H9 (cell line): ENCODE data around the gene ILK. TPM values are rescaled to one million over a fixed set of nuclear protein-coding genes. Genes with fewer than 3 reads are reported as not detected.

Experiments
- DNase-seq: peaks from one replicate; pipeline ENCODE4 v3.0.0-alpha.2; 2017
- H2AFZ ChIP-seq: one replicate; pipeline ENCODE4 v1.6.1; 2013; ENCODE audit warnings: mild to moderate bottlenecking, low read length, control low read depth, moderate library complexity
- H2AK5ac ChIP-seq: 2 replicates; pipeline ENCODE4 v1.6.1; 2013; ENCODE audit warnings: low read length, control low read depth, mixed read lengths; ENCODE audit not compliant: insufficient read length
- H2BK120ac ChIP-seq: one replicate; pipeline ENCODE4 v1.6.1; 2013; ENCODE audit warnings: low read depth, mild to moderate bottlenecking, low read length, control low read depth, inconsistent platforms; ENCODE audit not compliant: poor library complexity, severe bottlenecking
- H2BK12ac ChIP-seq: 2 replicates; pipeline ENCODE4 v1.6.1; 2013; ENCODE audit warnings: low read length, control low read depth, mixed read lengths, low read depth; ENCODE audit not compliant: insufficient read length
- H2BK15ac ChIP-seq: 2 replicates; pipeline ENCODE4 v1.6.1; 2013; ENCODE audit warnings: low read depth, low read length, control low read depth
- H2BK20ac ChIP-seq: one replicate; pipeline ENCODE4 v1.6.1; 2013; ENCODE audit warnings: low read depth, mild to moderate bottlenecking, low read length, control low read depth, inconsistent platforms; ENCODE audit not compliant: poor library complexity, severe bottlenecking
- H2BK5ac ChIP-seq: 2 replicates; pipeline ENCODE4 v1.6.1; 2013; ENCODE audit warnings: low read length, control low read depth, mixed read lengths; ENCODE audit not compliant: insufficient read length
- H3K14ac ChIP-seq: 2 replicates; pipeline ENCODE4 v1.6.1; 2013; ENCODE audit warnings: low read length, control low read depth; ENCODE audit not compliant: insufficient read depth
- H3K18ac ChIP-seq: 2 replicates; pipeline ENCODE4 v1.6.1; 2013; ENCODE audit warnings: low read depth, mild to moderate bottlenecking, mixed read lengths, low read length, control low read depth; ENCODE audit not compliant: insufficient read length
- H3K23ac ChIP-seq: 2 replicates; pipeline ENCODE4 v1.6.1; 2013; ENCODE audit warnings: low read length, control low read depth, mixed read lengths, low read depth; ENCODE audit not compliant: insufficient read length
- H3K23me2 ChIP-seq: 2 replicates; pipeline ENCODE4 v1.6.1; 2013; ENCODE audit warnings: low read depth, mild to moderate bottlenecking, mixed read lengths, low read length, control low read depth; ENCODE audit not compliant: insufficient read length, poor library complexity, severe bottlenecking
- H3K27ac ChIP-seq: 2 replicates; pipeline ENCODE4 v1.5.1; 2013; ENCODE audit warnings: low read length, control low read depth, mixed read lengths, low read depth; ENCODE audit not compliant: insufficient read length
- H3K27me3 ChIP-seq: 2 replicates; pipeline ENCODE4 v1.6.1; 2013; ENCODE audit warnings: low read length, control low read depth, inconsistent platforms; ENCODE audit not compliant: insufficient read depth
- H3K4ac ChIP-seq: 2 replicates; pipeline ENCODE4 v1.6.1; 2013; ENCODE audit warnings: low read depth, mild to moderate bottlenecking, control low read depth, inconsistent platforms, low read length, moderate library complexity
- H3K4me1 ChIP-seq: 2 replicates; pipeline ENCODE4 v1.6.1; 2013; ENCODE audit warnings: low read length, control low read depth, inconsistent platforms; ENCODE audit not compliant: insufficient read depth
- H3K4me2 ChIP-seq: 2 replicates; pipeline ENCODE4 v1.6.1; 2013; ENCODE audit warnings: low read length, control low read depth, mixed read lengths; ENCODE audit not compliant: insufficient read length, insufficient read depth
- H3K56ac ChIP-seq: 2 replicates; pipeline ENCODE4 v1.6.1; 2013; ENCODE audit warnings: low read depth, mild to moderate bottlenecking, mixed read lengths, low read length, control low read depth; ENCODE audit not compliant: insufficient read length
- H3K79me1 ChIP-seq: 2 replicates; pipeline ENCODE4 v1.6.1; 2013; ENCODE audit warnings: low read depth, mild to moderate bottlenecking, moderate library complexity, low read length, control low read depth, inconsistent platforms; ENCODE audit not compliant: insufficient read depth, poor library complexity, severe bottlenecking
- H3K79me2 ChIP-seq: 2 replicates; pipeline ENCODE4 v1.6.1; 2013; ENCODE audit warnings: low read length, control low read depth, inconsistent platforms; ENCODE audit not compliant: insufficient read depth
- H3K9ac ChIP-seq: 2 replicates; pipeline ENCODE4 v1.6.1; 2013; ENCODE audit warnings: low read length, control low read depth, mixed read lengths; ENCODE audit not compliant: insufficient read length; ENCODE audit errors: extremely low read depth
- H3K9me3 ChIP-seq: one replicate; pipeline ENCODE4 v1.6.1; 2013; ENCODE audit warnings: low read depth, low read length, inconsistent platforms; ENCODE audit not compliant: control insufficient read depth
- H3T11ph ChIP-seq: one replicate; pipeline ENCODE4 v1.6.1; 2013; ENCODE audit warnings: mild to moderate bottlenecking, low read length, control low read depth, inconsistent platforms
- H4K20me1 ChIP-seq: one replicate; pipeline ENCODE4 v1.6.1; 2013; ENCODE audit not compliant: control insufficient read depth, insufficient read length, insufficient read depth
- H4K5ac ChIP-seq: 2 replicates; pipeline ENCODE4 v1.6.1; 2013; ENCODE audit warnings: low read depth, mild to moderate bottlenecking, mixed read lengths, low read length, control low read depth; ENCODE audit not compliant: insufficient read length
- H4K8ac ChIP-seq: replicated peaks from 2 replicates; pipeline ENCODE4 v1.6.1; 2013; ENCODE audit warnings: low read length, control low read depth, mixed read lengths, low read depth; ENCODE audit not compliant: insufficient read length
- H4K91ac ChIP-seq: 2 replicates; pipeline ENCODE4 v1.6.1; 2013; ENCODE audit warnings: low read depth, mild to moderate bottlenecking, moderate library complexity, mixed read lengths, low read length, control low read depth; ENCODE audit not compliant: insufficient read length
- H3K27ac Mint-ChIP-seq, 3 experiments: 2 replicates in 2 of 3; 3 replicates in 1 of 3; pipeline ENCODE4 v1.8.0; 2020 to 2021; ENCODE audit warnings: mixed read lengths in 3 of 3, mild to moderate bottlenecking in 1 of 3, moderate library complexity in 1 of 3
- H3K27me3 Mint-ChIP-seq: 2 replicates; pipeline ENCODE4 v1.8.0; 2021; ENCODE audit warnings: low read depth, mild to moderate bottlenecking, moderate library complexity, mixed read lengths
- H3K36me3 Mint-ChIP-seq, 3 experiments: 2 replicates in 2 of 3; 3 replicates in 1 of 3; pipeline ENCODE4 v1.8.0; 2020 to 2021; ENCODE audit warnings: low read depth in 3 of 3, mixed read lengths in 3 of 3; ENCODE audit not compliant: insufficient read depth in 1 of 3
- H3K4me1 Mint-ChIP-seq, 2 experiments: 2 replicates each; pipeline ENCODE4 v1.8.0; 2020; ENCODE audit warnings: mixed read lengths in 2 of 2
- H3K4me3 Mint-ChIP-seq, 2 experiments: 2 replicates in 1 of 2; 3 replicates in 1 of 2; pipeline ENCODE4 v1.8.0; 2020 to 2021; ENCODE audit warnings: mild to moderate bottlenecking in 2 of 2, mixed read lengths in 2 of 2, moderate library complexity in 1 of 2
- H3K9me3 Mint-ChIP-seq, 2 experiments: 2 replicates in 1 of 2; 3 replicates in 1 of 2; pipeline ENCODE4 v1.8.0; 2020; ENCODE audit warnings: mild to moderate bottlenecking in 2 of 2, mixed read lengths in 2 of 2, moderate library complexity in 1 of 2
- CTCF ChIP-seq: fragments of 200-600 bp; sonication (generic); conservative IDR thresholded peaks from 3 replicates; pipeline ENCODE4 v1.8.0; 2021; ENCODE audit warnings: antibody characterized with exemption, mild to moderate bottlenecking
- WGBS: extraction: QIAGEN DNeasy Blood & Tissue Kit; methylation state at CpG from one replicate; pipeline ENCODE4 v1.1.7; 2013; ENCODE audit warnings: missing lambda C conversion rate, low lambda C conversion rate, mixed read lengths; ENCODE audit not compliant: insufficient read length; ENCODE audit errors: extremely low coverage; 5-methylcytosine and 5-hydroxymethylcytosine counted together
- total RNA-seq: library from RNA; stranded (reverse); gene quantifications from 2 replicates; pipeline ENCODE4 v1.2.1, GENCODE V29; 2021

Gene ILK
- total RNA-seq, 1 experiment from 2014 or later, result 100 TPM

GRCh38 chr11:6578134-6578533 lies 25.4 kb upstream of the ILK start:
- WGBS, result no CpG with 5 or more reads among the region's 1 CpG
- no peak overlapping the region for H4K8ac ChIP-seq
- Mint-ChIP-seq H3K9me3 (peaks cover 4% of the 10 kb centered on the region in 2 experiments; a peak in 4 of 5 replicates), H3K4me3 (no peak overlapping the region), H3K27me3 (no peaks in the 10 kb centered on the region), H3K4me1 (no peaks in the 10 kb centered on the region), H3K36me3 (peaks cover 0 to 1% (median under 1%) of the 10 kb centered on the region in 3 experiments; a peak in 1 of 7 replicates), H3K27ac (no peak overlapping the region)
- H4K20me1 ChIP-seq, result no peaks in the 10 kb centered on the region
- no peaks in the 10 kb centered on the region for H3K27me3 ChIP-seq
- no peak overlapping the region for H2AK5ac ChIP-seq
- no peaks in the 10 kb centered on the region for H3K79me2 ChIP-seq
- no peak overlapping the region for H2BK5ac ChIP-seq
- H4K5ac ChIP-seq, result no peak overlapping the region
- TF ChIP-seq CTCF, result no peak
- H3T11ph ChIP-seq, result no peak overlapping the region
- H4K91ac ChIP-seq, result no peak overlapping the region
- H3K79me1 ChIP-seq, result no peaks in the 10 kb centered on the region
- no peaks in the 10 kb centered on the region for H3K9me3 ChIP-seq
- H3K56ac ChIP-seq, result no peak overlapping the region
- no peak overlapping the region for H3K18ac ChIP-seq
- DNase-seq, result no peak
- no peak overlapping the region for H3K27ac ChIP-seq
- no peak overlapping the region for H2BK20ac ChIP-seq
- no peak overlapping the region for H3K14ac ChIP-seq
- H3K23me2 ChIP-seq, result no peaks in the 10 kb centered on the region
- H3K23ac ChIP-seq, result no peak overlapping the region
- no peak overlapping the region for H3K4me2 ChIP-seq
- no peak overlapping the region for H3K4ac ChIP-seq
- H3K9ac ChIP-seq, result no peak overlapping the region
- H2BK15ac ChIP-seq, result no peak overlapping the region
- no peak overlapping the region for H2BK120ac ChIP-seq
- H2BK12ac ChIP-seq, result no peak overlapping the region
- H3K4me1 ChIP-seq, result no peaks in the 10 kb centered on the region
- no peak overlapping the region for H2AFZ ChIP-seq
